ENCODE measurements around the gene HMCES.

Gene HMCES

DNA sequence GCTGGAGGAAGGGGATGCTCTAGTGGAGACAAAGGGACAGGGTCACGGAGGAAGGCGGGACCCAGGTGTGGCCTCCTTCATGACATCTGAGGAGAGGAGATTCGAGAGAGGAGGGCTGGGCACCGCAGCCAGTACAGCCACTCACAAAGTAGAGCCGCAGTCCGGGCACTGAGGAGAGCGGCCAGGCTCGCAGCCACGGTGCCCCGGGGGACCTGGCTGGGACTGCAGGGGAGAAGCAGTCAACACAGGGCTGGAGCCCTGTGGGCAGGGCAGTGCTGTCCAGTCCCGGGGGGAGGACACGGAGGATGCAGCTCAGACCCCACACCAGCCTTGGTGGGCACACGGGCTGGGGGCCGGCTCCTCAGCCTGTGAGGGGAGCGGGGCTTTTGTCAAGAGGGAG lies 40.3 kb downstream of the HMCES start:
- no peak overlapping the region for H3K4me3 ChIP-seq (ENCODE audit: control insufficient read depth, low read depth, low read length)
- TF ChIP-seq, protein P1, sequence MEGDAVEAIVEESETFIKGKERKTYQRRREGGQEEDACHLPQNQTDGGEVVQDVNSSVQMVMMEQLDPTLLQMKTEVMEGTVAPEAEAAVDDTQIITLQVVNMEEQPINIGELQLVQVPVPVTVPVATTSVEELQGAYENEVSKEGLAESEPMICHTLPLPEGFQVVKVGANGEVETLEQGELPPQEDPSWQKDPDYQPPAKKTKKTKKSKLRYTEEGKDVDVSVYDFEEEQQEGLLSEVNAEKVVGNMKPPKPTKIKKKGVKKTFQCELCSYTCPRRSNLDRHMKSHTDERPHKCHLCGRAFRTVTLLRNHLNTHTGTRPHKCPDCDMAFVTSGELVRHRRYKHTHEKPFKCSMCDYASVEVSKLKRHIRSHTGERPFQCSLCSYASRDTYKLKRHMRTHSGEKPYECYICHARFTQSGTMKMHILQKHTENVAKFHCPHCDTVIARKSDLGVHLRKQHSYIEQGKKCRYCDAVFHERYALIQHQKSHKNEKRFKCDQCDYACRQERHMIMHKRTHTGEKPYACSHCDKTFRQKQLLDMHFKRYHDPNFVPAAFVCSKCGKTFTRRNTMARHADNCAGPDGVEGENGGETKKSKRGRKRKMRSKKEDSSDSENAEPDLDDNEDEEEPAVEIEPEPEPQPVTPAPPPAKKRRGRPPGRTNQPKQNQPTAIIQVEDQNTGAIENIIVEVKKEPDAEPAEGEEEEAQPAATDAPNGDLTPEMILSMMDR (conservative IDR thresholded peaks at IDR 0.05; ENCODE audit: control insufficient read depth, insufficient read depth, low read depth, low read length), result no peak
- no peak for DNase-seq (ENCODE audit: low read depth)

DNA sequence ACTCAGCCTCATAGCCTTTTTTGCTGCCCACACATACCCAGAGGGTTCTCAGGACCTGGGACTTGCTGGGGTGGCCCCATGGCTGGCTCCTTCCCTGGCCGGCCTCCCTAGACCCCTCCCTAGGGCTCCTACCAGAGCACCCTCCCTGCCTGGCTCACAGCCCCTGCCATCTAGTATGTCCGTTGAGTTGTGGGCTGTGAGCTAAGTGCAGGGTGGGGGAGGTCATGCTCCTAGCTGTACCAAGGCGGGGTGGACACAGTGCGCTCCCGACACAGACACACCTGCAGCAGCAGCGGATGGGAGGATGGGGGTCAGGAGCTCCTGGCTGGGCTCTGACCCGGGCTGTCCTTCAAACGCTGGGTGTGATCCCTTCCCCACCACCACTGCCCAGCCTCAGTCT lies 41.6 kb downstream of the HMCES start:
- TF ChIP-seq, protein P1 (conservative IDR thresholded peaks at IDR 0.05; ENCODE audit: control insufficient read depth, insufficient read depth, low read depth, low read length), result no peak
- no peak overlapping the region for H3K4me3 ChIP-seq (ENCODE audit: control insufficient read depth, low read depth, low read length)
- no peak for DNase-seq (ENCODE audit: low read depth)

DNA sequence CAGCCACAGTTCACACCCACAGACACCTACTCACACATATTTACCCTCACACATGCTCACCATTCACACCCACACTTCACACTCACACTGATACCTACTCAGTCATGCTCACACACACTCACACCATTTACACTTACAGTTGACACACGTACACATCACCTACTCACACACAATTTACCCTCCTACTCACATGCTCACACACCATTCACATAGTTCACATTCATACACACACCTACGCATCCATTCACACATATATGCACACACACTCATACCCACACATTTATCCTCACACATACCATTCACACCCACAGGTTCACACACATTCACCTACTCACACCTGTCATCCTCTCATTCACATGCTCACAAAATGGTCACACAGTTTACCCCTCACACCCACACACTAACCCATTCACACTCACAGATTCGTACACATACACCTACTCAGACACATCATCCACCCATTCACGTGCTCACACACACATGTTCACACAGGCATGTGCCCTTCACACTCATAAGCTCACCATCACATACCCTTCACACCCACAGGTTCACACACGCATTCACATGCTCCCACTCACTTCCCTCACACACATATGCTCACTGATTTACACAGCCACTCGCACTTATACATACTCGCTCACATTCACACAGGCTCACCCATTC lies 42.3 kb downstream of the HMCES start:
- H3K4me3 ChIP-seq (ENCODE audit: control insufficient read depth, low read depth, low read length), result no peak overlapping the region
- DNase-seq (ENCODE audit: low read depth), result no peak
- TF ChIP-seq, protein P1 (conservative IDR thresholded peaks at IDR 0.05; ENCODE audit: control insufficient read depth, insufficient read depth, low read depth, low read length), result no peak

DNA sequence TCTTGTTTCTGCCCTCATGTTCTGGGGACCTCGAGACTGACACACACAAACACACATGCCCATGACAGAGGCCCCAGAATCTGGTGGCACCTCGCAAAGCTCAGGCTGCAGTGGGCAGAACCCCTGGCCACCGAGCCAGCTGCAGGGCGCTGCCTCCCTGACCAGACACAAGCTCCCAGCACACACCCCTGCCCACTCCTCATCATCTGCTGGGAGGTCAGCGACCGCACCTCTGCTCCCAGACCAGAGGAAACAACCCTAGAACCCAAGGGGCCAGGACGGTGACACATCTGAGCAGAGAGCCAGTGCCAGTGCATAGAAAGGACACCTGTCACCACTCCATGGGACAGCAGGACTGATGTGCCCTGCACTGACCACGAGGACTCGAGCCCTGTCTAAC lies 43.2 kb downstream of the HMCES start:
- TF ChIP-seq, protein P1 (conservative IDR thresholded peaks at IDR 0.05; ENCODE audit: control insufficient read depth, insufficient read depth, low read depth, low read length), result no peak
- no peak for DNase-seq (ENCODE audit: low read depth)
- no peak overlapping the region for H3K4me3 ChIP-seq (ENCODE audit: control insufficient read depth, low read depth, low read length)

DNA sequence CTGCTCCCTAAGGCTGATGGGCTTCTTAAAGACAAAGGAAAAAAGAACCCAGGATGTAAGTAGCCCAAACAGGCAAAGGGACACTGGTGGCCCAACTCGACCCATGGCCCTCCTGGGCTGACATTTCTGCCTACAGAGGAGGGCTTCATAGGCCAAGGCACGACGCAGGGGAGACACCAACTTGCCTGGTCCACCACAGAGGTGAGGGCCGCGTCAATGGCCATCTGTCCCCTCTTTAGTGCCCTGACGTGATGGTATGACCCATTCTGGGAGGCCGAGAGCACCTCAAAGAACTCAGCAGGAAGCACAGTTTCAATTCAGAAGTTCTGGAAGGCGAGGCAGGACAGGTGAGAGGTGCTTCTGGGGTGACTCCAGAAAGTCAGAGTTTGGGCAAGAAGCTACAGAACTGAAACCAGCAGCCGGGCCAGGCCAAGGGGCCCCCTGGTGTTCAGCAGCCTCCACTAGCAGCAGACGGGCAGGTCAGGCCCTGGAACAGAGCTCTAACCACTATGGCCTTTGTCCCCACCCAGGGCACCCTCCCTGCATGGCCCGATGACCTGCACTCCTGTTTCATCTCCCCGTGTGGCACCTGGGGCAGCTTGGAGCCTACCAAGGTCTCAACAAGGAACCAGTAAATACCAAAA lies 45.1 kb downstream of the HMCES start:
- TF ChIP-seq, protein P1 (conservative IDR thresholded peaks at IDR 0.05; ENCODE audit: control insufficient read depth, insufficient read depth, low read depth, low read length), result peak; percentile 7
- H3K4me3 ChIP-seq (ENCODE audit: control insufficient read depth, low read depth, low read length), result no peak overlapping the region
- DNase-seq (ENCODE audit: low read depth), result no peak

DNA sequence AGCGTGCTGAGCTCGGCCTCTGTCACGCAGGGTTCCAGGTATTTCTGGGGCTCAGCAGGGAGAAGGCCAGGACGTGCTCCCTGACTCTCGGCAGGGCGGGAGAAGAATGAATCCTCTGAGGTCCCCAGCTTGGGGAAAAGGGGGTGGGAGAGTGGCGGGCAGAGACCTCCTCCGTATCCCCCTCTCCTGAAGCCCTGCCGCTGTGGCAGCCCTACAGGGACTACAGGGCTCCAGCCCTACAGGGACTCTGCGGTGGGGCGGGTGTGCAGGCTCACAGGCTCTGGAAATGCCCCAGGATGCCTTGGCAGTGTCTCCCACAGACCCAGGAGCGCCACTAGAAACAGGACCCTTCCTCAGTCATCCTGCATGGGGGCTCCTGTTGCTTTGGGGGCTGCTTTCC lies 46.2 kb downstream of the HMCES start:
- no peak for DNase-seq (ENCODE audit: low read depth)
- TF ChIP-seq, protein P1 (conservative IDR thresholded peaks at IDR 0.05; ENCODE audit: control insufficient read depth, insufficient read depth, low read depth, low read length), result no peak
- H3K4me3 ChIP-seq (ENCODE audit: control insufficient read depth, low read depth, low read length), result no peak overlapping the region
